KBM-7 (cell line): ENCODE measurements around the gene RELB.
A peak's percentile ranks its signal among the peaks of the same experiment; 100 is the strongest.
"Not testable (repeated sequence)": the region's sequence is repeated elsewhere in the genome, so short reads cannot be mapped to it uniquely, and the experiment has no call there.

Experiments used
- DNase-seq: peaks from one replicate; pipeline ENCODE4 v3.0.0-alpha.2; 2015
- in situ Hi-C: fragments of 300-500 bp; cut with MboI; formaldehyde crosslinking; loops from 2 replicates; pipeline ENCODE4 v1.14.3; 2020; ENCODE audit warnings: low sequenced_read_pairs, low pct_unique_long_range_greater_than_20kb, mixed read lengths

RELB gene

GRCh38 chr19:45001087-45001739 lies at the start of gene RELB:
Gene RELB (plus strand): TSS chr19:45001464. CDS start chr19:45001580, 116 bp downstream.
- in situ Hi-C loops, result no loop called here

GRCh38 chr19:44954278-44954648 lies 47.0 kb upstream of the RELB start:
- in situ Hi-C loops, result no loop called here
- DNase-seq, result no peak

More at GRCh38 chr19:45001087-45001739, at the start of gene RELB:
- DNase-seq, result peak; percentile 84

- in situ Hi-C loops, result no loop called here
- peak; percentile 94 for DNase-seq
These were observed 46.4 kb upstream of the RELB start, which contains the start of gene CLPTM1 for GRCh38 chr19:44954649-44955504. Gene CLPTM1 (plus strand): TSS chr19:44955380. CDS start chr19:44955396, 16 bp downstream.

- in situ Hi-C loops, result no loop called here
- DNase-seq, result peak; percentile 12
These were observed 45.5 kb upstream of the RELB start for GRCh38 chr19:44955505-44956439.

GRCh38 chr19:44957526-44957925 lies 43.7 kb upstream of the RELB start:
- in situ Hi-C loops, result no loop called here
- DNase-seq, result no peak

GRCh38 chr19:44958090-44958489 lies 43.2 kb upstream of the RELB start:
- in situ Hi-C loops, result no loop called here

GRCh38 chr19:44959691-44960090 lies 41.6 kb upstream of the RELB start:
- in situ Hi-C loops, result no loop called here
- no peak for DNase-seq

More at GRCh38 chr19:44958090-44958489, 43.2 kb upstream of the RELB start:
- DNase-seq, result no peak

GRCh38 chr19:44960906-44961728 lies 40.1 kb upstream of the RELB start:
- DNase-seq, result no peak
- in situ Hi-C loops, result no loop called here

GRCh38 chr19:44961821-44962220 lies 39.4 kb upstream of the RELB start:
- no peak for DNase-seq
- in situ Hi-C loops, result no loop called here

GRCh38 chr19:44968118-44968517 lies 33.1 kb upstream of the RELB start:
- in situ Hi-C loops, result no loop called here
- DNase-seq, result no peak

- no peak for DNase-seq
- in situ Hi-C loops, result no loop called here
These were observed 32.6 kb upstream of the RELB start for GRCh38 chr19:44968670-44969069.

GRCh38 chr19:44969437-44969836 lies 31.8 kb upstream of the RELB start:
- in situ Hi-C loops, result no loop called here

GRCh38 chr19:44971451-44971850 lies 29.8 kb upstream of the RELB start:
- DNase-seq, in situ Hi-C loops: not testable (repeated sequence)

More at GRCh38 chr19:44969437-44969836, 31.8 kb upstream of the RELB start:
- DNase-seq, result no peak

GRCh38 chr19:44972802-44973201 lies 28.5 kb upstream of the RELB start:
- in situ Hi-C loops, result no loop called here
- DNase-seq, result peak; percentile 11

- DNase-seq, result no peak
- in situ Hi-C loops, result no loop called here
These were observed 27.1 kb upstream of the RELB start for GRCh38 chr19:44973982-44974735.

- in situ Hi-C loops, result no loop called here
- no peak for DNase-seq
These were observed 26.4 kb upstream of the RELB start for GRCh38 chr19:44974857-44975256.

GRCh38 chr19:44975444-44975843 lies 25.8 kb upstream of the RELB start:
- in situ Hi-C loops, result no loop called here
- DNase-seq, result no peak

GRCh38 chr19:44984005-44984404 lies 17.3 kb upstream of the RELB start:
- in situ Hi-C loops, result no loop called here
- DNase-seq, result no peak
